ENCODE results near the gene IRX2.

DNA sequence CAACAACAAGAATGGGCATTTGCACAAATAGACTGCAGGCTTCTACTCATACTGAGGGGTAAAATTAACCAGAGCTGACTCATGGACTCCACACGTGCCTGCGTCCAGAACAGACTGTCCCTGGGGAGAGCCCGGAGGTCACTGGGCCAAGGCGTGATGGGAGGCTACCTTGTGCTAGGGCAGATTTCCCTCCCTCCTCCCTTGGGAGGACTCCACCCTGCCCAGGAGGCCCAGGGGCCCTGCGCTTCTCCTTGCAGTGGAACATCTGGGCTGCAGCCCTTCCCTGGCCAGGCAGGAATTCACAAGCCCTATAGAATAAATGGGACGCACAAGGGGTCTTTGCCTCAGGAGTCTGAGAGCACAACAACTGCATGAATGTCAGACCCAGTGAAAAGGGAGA lies 35.6 kb downstream of the IRX2 start:
- TF ChIP-seq EZH2 (IDR thresholded peaks at IDR 0.05; ENCODE audit: low read length, missing control alignments): no peak
- TF ChIP-seq, protein P1, sequence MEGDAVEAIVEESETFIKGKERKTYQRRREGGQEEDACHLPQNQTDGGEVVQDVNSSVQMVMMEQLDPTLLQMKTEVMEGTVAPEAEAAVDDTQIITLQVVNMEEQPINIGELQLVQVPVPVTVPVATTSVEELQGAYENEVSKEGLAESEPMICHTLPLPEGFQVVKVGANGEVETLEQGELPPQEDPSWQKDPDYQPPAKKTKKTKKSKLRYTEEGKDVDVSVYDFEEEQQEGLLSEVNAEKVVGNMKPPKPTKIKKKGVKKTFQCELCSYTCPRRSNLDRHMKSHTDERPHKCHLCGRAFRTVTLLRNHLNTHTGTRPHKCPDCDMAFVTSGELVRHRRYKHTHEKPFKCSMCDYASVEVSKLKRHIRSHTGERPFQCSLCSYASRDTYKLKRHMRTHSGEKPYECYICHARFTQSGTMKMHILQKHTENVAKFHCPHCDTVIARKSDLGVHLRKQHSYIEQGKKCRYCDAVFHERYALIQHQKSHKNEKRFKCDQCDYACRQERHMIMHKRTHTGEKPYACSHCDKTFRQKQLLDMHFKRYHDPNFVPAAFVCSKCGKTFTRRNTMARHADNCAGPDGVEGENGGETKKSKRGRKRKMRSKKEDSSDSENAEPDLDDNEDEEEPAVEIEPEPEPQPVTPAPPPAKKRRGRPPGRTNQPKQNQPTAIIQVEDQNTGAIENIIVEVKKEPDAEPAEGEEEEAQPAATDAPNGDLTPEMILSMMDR (conservative IDR thresholded peaks at IDR 0.05 in 1 of 2, IDR thresholded peaks at IDR 0.05 in 1 of 2; ENCODE audit: low read depth in 1 of 2, low read length in 2 of 2): no peak

All from fibroblast of lung (primary cell).